Measurements from ENCODE around the gene NCOA6. TPM values are rescaled to one million over a fixed set of nuclear protein-coding genes. Genes with fewer than 3 reads are reported as not detected.
"Not testable (repeated sequence)": the region's sequence is repeated elsewhere in the genome, so short reads cannot be mapped to it uniquely, and the experiment has no call there.

The NCOA6 gene
- total and polyA plus RNA-seq, 2 of the 4 experiments (the other 2 are of a cell fraction), result 3.6 to 13.1 TPM

GRCh38 chr20:34719242-34720017, 106.0 kb downstream of the NCOA6 start:
- H4K5ac ChIP-seq (ENCODE audit: low read depth, low read length); H2AFZ ChIP-seq (replicated peaks; ENCODE audit: low read length, poor library complexity); H3K14ac ChIP-seq (replicated peaks; ENCODE audit: low read depth, low read length); H2BK20ac ChIP-seq (ENCODE audit: low read depth, low read length); H2BK15ac ChIP-seq (ENCODE audit: low read depth, low read length); H2BK5ac ChIP-seq (ENCODE audit: low read depth, low read length, poor library complexity, severe bottlenecking); H2AK5ac ChIP-seq (ENCODE audit: low read depth, low read length); POLR2A ChIA-PET (ENCODE audit: unreplicated experiment); H3K4ac ChIP-seq (ENCODE audit: low read depth, low read length); dilution Hi-C loops (cut with HindIII; ENCODE audit: low sequenced_read_pairs, unreplicated experiment); ATAC-seq (ENCODE audit: low read depth); H3K9ac ChIP-seq (ENCODE audit: low read depth, low read length); intact Hi-C loops (cut with micrococcal nuclease); H3K18ac ChIP-seq (ENCODE audit: low read depth, low read length); H3K4me2 ChIP-seq (ENCODE audit: low read depth, low read length); BruUV-seq (replicated peaks); H3K4me1 ChIP-seq (ENCODE audit: control insufficient read depth, insufficient read depth, low read length); H2BK120ac ChIP-seq (ENCODE audit: low read depth, low read length); H2AK9ac ChIP-seq (replicated peaks; ENCODE audit: low read depth, low read length, poor library complexity); CTCF ChIA-PET; H4K8ac ChIP-seq (ENCODE audit: low read depth in 2 of 2, low read length in 2 of 2); H4K91ac ChIP-seq (ENCODE audit: insufficient read depth, low read depth, low read length); DNase-seq; H3K4me3 ChIP-seq (ENCODE audit: insufficient read depth, low read depth, low read length); H3K23ac ChIP-seq (ENCODE audit: low read depth, low read length); H3K27me3 ChIP-seq (ENCODE audit: control insufficient read depth, insufficient read depth, low read length); H3K56ac ChIP-seq (ENCODE audit: extremely low read depth, insufficient read depth, low read length); H3K9me3 ChIP-seq (ENCODE audit: control insufficient read depth, insufficient read depth, low read length); H4K20me1 ChIP-seq (ENCODE audit: insufficient read depth, low read length); H3K27ac ChIP-seq (ENCODE audit: insufficient read depth, low read length): not testable (repeated sequence)
- 100% methylated on average over 3 of the region's 13 CpGs; no CpG with 5 or more reads in 1 of the 2 experiments for WGBS, 2 experiments (ENCODE audit: extremely low coverage in 2 of 2, insufficient read length in 1 of 2)
- Histone ChIP-seq H3K9me1 (ENCODE audit: insufficient read depth, low read length) (peaks cover 20% of the 10 kb centered on the region), H3K79me1 (ENCODE audit: low read depth in 1 of 2, low read length in 2 of 2) (peaks cover 0 to 28% of the 10 kb centered on the region in 2 experiments; a peak in 2 of 4 replicates), H3K36me3 (ENCODE audit: control insufficient read depth, insufficient read depth, low read length) (peaks cover 20% of the 10 kb centered on the region)
- in situ Hi-C loops (cut with MboI; ENCODE audit: low sequenced_read_pairs), result loop anchor here (10.0 kb wide), 1 partner anchor 415 kb away; the partner anchor contains the start of gene AHCY
